ENCODE results near the gene HSF2BP.
"Not testable (repeated sequence)": the region's sequence is repeated elsewhere in the genome, so short reads cannot be mapped to it uniquely, and the experiment has no call there.

DNA sequence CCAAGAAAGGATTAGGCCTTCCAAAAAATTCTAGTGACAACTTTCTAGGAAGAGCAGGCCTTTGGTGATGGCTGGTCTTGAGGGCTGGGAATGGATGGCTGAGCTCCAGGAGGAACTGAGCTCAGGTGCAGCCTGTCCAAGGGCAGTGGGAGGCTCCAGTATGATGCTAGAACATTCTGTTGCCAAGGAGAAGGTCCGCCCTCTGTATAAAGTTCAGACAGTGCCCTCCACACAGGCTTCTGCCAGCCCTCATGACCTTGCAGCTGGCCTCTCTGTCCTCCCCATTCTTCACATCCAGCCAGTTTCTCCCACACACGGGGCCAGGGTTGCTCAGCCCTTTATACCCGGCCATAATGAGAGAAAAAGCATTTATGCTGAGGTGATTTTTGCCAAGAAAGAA lies 146.3 kb downstream of the HSF2BP start:
- TF ChIP-seq EZH2 (IDR thresholded peaks at IDR 0.05; ENCODE audit: borderline replicate concordance, insufficient read depth, low read length, poor library complexity, severe bottlenecking); POLR2AphosphoS5 (IDR thresholded peaks at IDR 0.05); TAF1 (IDR thresholded peaks at IDR 0.05; ENCODE audit: low read depth); EP300 (conservative IDR thresholded peaks at IDR 0.05; ENCODE audit: poor library complexity, severe bottlenecking): not testable (repeated sequence)
- TF ChIP-seq, protein P1, sequence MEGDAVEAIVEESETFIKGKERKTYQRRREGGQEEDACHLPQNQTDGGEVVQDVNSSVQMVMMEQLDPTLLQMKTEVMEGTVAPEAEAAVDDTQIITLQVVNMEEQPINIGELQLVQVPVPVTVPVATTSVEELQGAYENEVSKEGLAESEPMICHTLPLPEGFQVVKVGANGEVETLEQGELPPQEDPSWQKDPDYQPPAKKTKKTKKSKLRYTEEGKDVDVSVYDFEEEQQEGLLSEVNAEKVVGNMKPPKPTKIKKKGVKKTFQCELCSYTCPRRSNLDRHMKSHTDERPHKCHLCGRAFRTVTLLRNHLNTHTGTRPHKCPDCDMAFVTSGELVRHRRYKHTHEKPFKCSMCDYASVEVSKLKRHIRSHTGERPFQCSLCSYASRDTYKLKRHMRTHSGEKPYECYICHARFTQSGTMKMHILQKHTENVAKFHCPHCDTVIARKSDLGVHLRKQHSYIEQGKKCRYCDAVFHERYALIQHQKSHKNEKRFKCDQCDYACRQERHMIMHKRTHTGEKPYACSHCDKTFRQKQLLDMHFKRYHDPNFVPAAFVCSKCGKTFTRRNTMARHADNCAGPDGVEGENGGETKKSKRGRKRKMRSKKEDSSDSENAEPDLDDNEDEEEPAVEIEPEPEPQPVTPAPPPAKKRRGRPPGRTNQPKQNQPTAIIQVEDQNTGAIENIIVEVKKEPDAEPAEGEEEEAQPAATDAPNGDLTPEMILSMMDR (IDR thresholded peaks at IDR 0.05; ENCODE audit: poor library complexity, severe bottlenecking): not testable (repeated sequence)
